ENCODE data around the gene SARDH.
A peak's percentile ranks its signal among the peaks of the same experiment; 100 is the strongest.

Gene SARDH

DNA sequence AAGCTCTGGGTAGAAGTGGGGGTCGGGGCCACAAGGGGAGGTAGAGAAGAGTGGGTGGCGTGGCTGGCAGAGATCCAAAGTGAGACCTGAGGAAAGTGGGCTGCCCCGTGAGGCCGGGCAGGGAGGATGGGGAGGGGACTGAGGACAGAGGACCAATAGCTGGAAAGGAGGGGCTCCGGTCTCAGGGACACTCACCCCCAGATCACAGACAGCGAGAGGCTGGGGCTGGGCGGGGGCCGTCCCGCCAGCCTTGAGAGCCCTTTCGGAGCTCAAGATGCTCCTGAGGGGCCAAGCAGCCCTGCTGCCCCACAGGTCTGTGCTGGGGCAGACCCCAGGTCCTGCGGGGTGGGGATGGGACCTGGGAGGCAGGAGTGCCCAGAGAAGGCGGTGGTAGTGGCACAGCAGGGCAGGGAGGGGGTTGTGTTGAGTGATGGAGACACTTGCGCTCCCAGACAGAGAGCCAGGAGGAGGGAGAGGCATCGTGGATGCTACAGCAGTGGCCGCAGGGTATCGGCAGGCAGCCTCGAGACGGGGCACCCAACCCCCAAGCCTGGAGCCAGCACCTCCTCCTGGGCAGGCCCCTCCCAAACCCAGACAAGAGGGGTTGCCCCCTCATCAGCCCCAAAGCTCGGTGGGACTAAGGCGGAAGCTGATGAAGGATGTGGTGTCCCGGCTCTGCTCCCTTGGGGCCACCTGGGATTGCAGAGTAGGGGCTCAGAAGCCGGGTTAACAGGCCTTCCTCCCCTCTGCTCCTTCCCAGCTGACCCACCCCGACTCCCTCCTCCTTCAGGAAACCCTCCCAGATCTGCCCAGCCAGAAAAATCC is 3.4 kb downstream of the SARDH start:
- Histone ChIP-seq H3K27me3 (ENCODE audit: insufficient read depth, poor library complexity, severe bottlenecking) (no peaks in the 10 kb centered on the region), H3K27ac (ENCODE audit: poor library complexity, severe bottlenecking) (no peak overlapping the region), H3K9me3 (ENCODE audit: severe bottlenecking) (no peaks in the 10 kb centered on the region), H3K36me3 (ENCODE audit: low read depth) (no peaks in the 10 kb centered on the region), H3K4me1 (ENCODE audit: insufficient read depth, poor library complexity, severe bottlenecking) (no peaks in the 10 kb centered on the region), H3K4me3 (ENCODE audit: severe bottlenecking) (no peak overlapping the region)
- ATAC-seq (ENCODE audit: low read depth), result no peak
- TF ChIP-seq, protein P1, sequence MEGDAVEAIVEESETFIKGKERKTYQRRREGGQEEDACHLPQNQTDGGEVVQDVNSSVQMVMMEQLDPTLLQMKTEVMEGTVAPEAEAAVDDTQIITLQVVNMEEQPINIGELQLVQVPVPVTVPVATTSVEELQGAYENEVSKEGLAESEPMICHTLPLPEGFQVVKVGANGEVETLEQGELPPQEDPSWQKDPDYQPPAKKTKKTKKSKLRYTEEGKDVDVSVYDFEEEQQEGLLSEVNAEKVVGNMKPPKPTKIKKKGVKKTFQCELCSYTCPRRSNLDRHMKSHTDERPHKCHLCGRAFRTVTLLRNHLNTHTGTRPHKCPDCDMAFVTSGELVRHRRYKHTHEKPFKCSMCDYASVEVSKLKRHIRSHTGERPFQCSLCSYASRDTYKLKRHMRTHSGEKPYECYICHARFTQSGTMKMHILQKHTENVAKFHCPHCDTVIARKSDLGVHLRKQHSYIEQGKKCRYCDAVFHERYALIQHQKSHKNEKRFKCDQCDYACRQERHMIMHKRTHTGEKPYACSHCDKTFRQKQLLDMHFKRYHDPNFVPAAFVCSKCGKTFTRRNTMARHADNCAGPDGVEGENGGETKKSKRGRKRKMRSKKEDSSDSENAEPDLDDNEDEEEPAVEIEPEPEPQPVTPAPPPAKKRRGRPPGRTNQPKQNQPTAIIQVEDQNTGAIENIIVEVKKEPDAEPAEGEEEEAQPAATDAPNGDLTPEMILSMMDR (IDR thresholded peaks at IDR 0.05; ENCODE audit: poor library complexity, severe bottlenecking), result no peak
- peak; percentile 44 for DNase-seq (ENCODE audit: low spot score)

DNA sequence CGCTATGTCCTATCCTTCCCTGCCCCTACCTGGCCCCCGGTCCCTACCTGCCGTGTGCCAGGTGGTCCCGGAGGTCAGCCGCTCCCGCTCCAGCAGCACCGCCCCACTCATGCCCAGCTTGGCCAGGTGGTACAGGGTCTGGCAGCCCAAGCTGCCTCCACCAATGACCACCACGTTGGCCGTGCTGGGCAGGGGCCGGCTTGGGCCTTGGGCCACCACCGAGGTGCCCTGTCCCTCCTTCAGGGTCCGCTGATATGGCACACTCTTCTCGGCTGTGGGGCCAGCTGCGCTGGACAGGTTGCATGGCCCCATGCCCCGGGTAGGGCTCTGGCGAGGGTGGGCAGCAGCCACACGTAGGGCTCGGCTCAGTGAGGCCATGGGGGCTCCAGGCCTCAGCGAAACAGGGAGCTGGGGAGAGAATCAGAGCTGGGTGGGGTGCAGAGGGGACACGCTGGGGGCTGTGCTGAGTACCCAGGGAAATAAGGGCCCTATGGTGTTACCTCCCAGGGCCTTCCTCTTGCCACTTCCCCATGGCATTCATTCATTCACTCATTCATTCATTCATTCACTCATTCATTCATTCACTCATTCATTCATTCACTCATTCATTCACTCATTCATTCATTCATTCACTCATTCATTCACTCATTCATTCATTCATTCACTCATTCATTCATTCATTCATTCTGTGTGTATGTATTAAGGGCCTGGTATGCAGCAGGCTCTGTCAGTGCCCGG is 4.2 kb downstream of the SARDH start:
- TF ChIP-seq, protein P1 (IDR thresholded peaks at IDR 0.05; ENCODE audit: poor library complexity, severe bottlenecking), result no peak
- no peak overlapping the region for H3K27ac ChIP-seq (ENCODE audit: poor library complexity, severe bottlenecking)
- H3K27me3 ChIP-seq (ENCODE audit: insufficient read depth, poor library complexity, severe bottlenecking), result no peaks in the 10 kb centered on the region
- no peaks in the 10 kb centered on the region for H3K9me3 ChIP-seq (ENCODE audit: severe bottlenecking)
- no peak overlapping the region for H3K4me3 ChIP-seq (ENCODE audit: severe bottlenecking)
- DNase-seq (ENCODE audit: low spot score), result peak; percentile 41
- H3K4me1 ChIP-seq (ENCODE audit: insufficient read depth, poor library complexity, severe bottlenecking), result no peaks in the 10 kb centered on the region
- no peaks in the 10 kb centered on the region for H3K36me3 ChIP-seq (ENCODE audit: low read depth)
- no peak for ATAC-seq (ENCODE audit: low read depth)

DNA sequence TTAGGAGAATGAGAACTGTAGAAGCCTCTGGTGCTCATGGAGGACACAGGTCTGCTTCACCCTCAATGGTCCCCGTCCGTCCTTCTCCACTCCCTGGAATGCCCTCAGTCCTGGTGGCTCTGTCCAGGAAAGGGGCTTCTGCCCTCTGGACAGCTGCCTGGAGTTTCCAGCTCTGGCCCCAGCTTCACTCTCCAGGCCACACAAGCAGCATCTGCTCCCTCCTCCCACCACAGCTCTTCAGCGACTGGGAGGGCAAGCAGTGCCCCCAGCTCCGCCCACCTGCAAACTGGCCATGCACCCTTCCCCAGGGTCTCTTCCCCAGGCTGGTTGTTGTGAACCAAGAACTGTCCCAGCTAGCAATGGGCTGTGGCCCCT is 4.7 kb downstream of the SARDH start:
- ATAC-seq (ENCODE audit: low read depth) (no peak), DNase-seq (ENCODE audit: low spot score) (no peak)
- no peaks in the 10 kb centered on the region for H3K27me3 ChIP-seq (ENCODE audit: insufficient read depth, poor library complexity, severe bottlenecking)
- no peaks in the 10 kb centered on the region for H3K9me3 ChIP-seq (ENCODE audit: severe bottlenecking)
- H3K4me1 ChIP-seq (ENCODE audit: insufficient read depth, poor library complexity, severe bottlenecking), result no peaks in the 10 kb centered on the region
- H3K36me3 ChIP-seq (ENCODE audit: low read depth), result no peaks in the 10 kb centered on the region
- no peak overlapping the region for H3K27ac ChIP-seq (ENCODE audit: poor library complexity, severe bottlenecking)
- no peak overlapping the region for H3K4me3 ChIP-seq (ENCODE audit: severe bottlenecking)
- TF ChIP-seq, protein P1 (IDR thresholded peaks at IDR 0.05; ENCODE audit: poor library complexity, severe bottlenecking), result no peak

DNA sequence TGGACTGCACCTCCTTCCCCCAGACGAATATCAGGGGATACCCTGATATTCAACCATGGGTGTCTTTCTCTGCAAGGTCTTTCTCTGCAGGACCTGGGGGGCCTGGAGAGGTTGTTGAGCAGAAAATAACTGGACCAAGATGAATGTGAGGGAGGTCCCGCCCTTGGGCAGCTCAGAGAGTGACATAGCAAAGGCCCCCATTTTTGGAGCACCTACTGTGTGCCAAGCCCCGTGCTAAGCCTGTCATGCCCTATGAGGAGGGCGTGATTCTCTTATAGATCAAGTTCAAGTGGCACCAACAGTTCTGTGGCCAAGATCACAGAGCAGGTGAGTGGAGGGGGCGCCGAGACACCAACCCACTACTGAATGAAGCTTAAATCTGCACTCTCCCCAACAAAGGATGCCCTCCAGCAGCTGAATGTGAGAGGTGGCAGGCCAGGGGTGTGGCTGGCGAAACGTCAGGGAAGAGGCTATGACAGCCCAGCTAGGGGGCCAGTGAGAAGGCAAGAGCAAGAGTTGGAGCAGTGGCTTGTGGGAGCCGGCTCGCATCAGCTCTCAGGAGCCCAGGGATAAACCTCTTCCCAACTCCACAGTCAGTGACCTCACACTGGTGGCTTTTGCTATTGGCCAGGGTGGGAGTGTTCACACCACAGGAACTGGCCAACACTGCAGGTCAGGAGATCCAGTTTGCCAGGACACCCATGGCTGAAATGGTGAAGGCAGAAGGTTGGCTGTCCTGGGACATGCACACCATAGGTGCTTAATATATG is 5.3 kb downstream of the SARDH start:
- H3K9me3 ChIP-seq (ENCODE audit: severe bottlenecking), result no peaks in the 10 kb centered on the region
- no peak overlapping the region for H3K4me3 ChIP-seq (ENCODE audit: severe bottlenecking)
- no peaks in the 10 kb centered on the region for H3K27me3 ChIP-seq (ENCODE audit: insufficient read depth, poor library complexity, severe bottlenecking)
- no peaks in the 10 kb centered on the region for H3K36me3 ChIP-seq (ENCODE audit: low read depth)
- ATAC-seq (ENCODE audit: low read depth), result no peak
- TF ChIP-seq, protein P1 (IDR thresholded peaks at IDR 0.05; ENCODE audit: poor library complexity, severe bottlenecking), result no peak
- H3K27ac ChIP-seq (ENCODE audit: poor library complexity, severe bottlenecking), result no peak overlapping the region
- peak; percentile 41 for DNase-seq (ENCODE audit: low spot score)
- no peaks in the 10 kb centered on the region for H3K4me1 ChIP-seq (ENCODE audit: insufficient read depth, poor library complexity, severe bottlenecking)
